ENCODE measurements around the gene ARHGEF39.

Gene ARHGEF39

GRCh38 chr9:35653611-35654010 is 11.4 kb downstream of the ARHGEF39 start:
- no peak for TF ChIP-seq RARB (CRISPR knock-in tag; IDR thresholded peaks at IDR 0.05)
- TF ChIP-seq ARNTL (CRISPR knock-in tag; IDR thresholded peaks at IDR 0.05; ENCODE audit: borderline replicate concordance, low read depth): no peak
- no peak for TF ChIP-seq CSRNP3 (CRISPR knock-in tag; IDR thresholded peaks at IDR 0.05)
- TF ChIP-seq SNAI2 (CRISPR knock-in tag; IDR thresholded peaks at IDR 0.05): no peak
- no peak for TF ChIP-seq PATZ1 (CRISPR knock-in tag; IDR thresholded peaks at IDR 0.05; ENCODE audit: borderline replicate concordance)
- no peak for TF ChIP-seq ZFP30 (CRISPR knock-in tag; IDR thresholded peaks at IDR 0.05)
- no peak for TF ChIP-seq ZFP3 (CRISPR knock-in tag; IDR thresholded peaks at IDR 0.05)
- no peak for TF ChIP-seq CREB5 (CRISPR knock-in tag; IDR thresholded peaks at IDR 0.05; ENCODE audit: low read depth)
- TF ChIP-seq ESRRG (CRISPR knock-in tag; IDR thresholded peaks at IDR 0.05): no peak
- no peak for TF ChIP-seq BACH2 (CRISPR knock-in tag; IDR thresholded peaks at IDR 0.05; ENCODE audit: borderline replicate concordance)
- no peak for TF ChIP-seq GLIS3 (CRISPR knock-in tag; IDR thresholded peaks at IDR 0.05)
- no peak for TF ChIP-seq ZC3H10 (CRISPR knock-in tag; IDR thresholded peaks at IDR 0.05)
- no peak for TF ChIP-seq ZNF70 (CRISPR knock-in tag; IDR thresholded peaks at IDR 0.05)
- TF ChIP-seq ISL1 (CRISPR knock-in tag; IDR thresholded peaks at IDR 0.05): no peak
- TF ChIP-seq TOX (CRISPR knock-in tag; IDR thresholded peaks at IDR 0.05; ENCODE audit: borderline replicate concordance): no peak
- no peak for TF ChIP-seq ZNF8 (CRISPR knock-in tag; IDR thresholded peaks at IDR 0.05)

DNA sequence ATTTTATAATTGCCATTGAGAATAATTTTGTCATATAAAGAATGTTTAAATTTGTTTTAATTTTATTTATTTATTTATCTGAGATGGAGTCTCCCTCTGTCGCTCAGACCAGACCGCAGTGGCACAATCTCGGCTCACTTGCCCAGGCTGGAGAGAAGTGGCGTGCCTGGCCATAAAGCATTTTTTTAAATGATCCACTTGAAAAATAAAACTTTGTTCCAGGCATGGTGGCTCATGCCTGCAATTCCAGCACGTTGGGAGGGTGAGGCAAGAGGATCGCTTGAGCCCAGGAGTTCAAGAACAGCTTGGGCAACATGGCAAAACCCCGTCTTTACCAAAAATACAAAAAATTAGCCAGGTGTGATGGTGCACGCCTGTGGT is 12.2 kb downstream of the ARHGEF39 start:
- no peak for TF ChIP-seq PPARA (CRISPR knock-in tag; IDR thresholded peaks at IDR 0.05; ENCODE audit: borderline replicate concordance)
- no peak for TF ChIP-seq ESRRG (CRISPR knock-in tag; IDR thresholded peaks at IDR 0.05)
- TF ChIP-seq PATZ1 (CRISPR knock-in tag; IDR thresholded peaks at IDR 0.05; ENCODE audit: borderline replicate concordance): no peak
- no peak for TF ChIP-seq ZNF565 (CRISPR knock-in tag; conservative IDR thresholded peaks at IDR 0.05; ENCODE audit: low read depth)
- TF ChIP-seq RARB (CRISPR knock-in tag; IDR thresholded peaks at IDR 0.05): no peak
- TF ChIP-seq ARNTL (CRISPR knock-in tag; IDR thresholded peaks at IDR 0.05; ENCODE audit: borderline replicate concordance, low read depth): no peak
- TF ChIP-seq TCF4 (CRISPR knock-in tag; IDR thresholded peaks at IDR 0.05; ENCODE audit: borderline replicate concordance): no peak
- no peak for TF ChIP-seq ZFP3 (CRISPR knock-in tag; IDR thresholded peaks at IDR 0.05)
- no peak for TF ChIP-seq OSR1 (CRISPR knock-in tag; IDR thresholded peaks at IDR 0.05)
- TF ChIP-seq, protein P1, sequence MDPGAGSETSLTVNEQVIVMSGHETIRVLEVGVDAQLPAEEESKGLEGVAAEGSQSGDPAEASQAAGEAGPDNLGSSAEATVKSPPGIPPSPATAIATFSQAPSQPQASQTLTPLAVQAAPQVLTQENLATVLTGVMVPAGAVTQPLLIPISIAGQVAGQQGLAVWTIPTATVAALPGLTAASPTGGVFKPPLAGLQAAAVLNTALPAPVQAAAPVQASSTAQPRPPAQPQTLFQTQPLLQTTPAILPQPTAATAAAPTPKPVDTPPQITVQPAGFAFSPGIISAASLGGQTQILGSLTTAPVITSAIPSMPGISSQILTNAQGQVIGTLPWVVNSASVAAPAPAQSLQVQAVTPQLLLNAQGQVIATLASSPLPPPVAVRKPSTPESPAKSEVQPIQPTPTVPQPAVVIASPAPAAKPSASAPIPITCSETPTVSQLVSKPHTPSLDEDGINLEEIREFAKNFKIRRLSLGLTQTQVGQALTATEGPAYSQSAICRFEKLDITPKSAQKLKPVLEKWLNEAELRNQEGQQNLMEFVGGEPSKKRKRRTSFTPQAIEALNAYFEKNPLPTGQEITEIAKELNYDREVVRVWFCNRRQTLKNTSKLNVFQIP (CRISPR knock-in tag; IDR thresholded peaks at IDR 0.05; ENCODE audit: borderline replicate concordance, low read depth): no peak
- no peak for TF ChIP-seq BACH2 (CRISPR knock-in tag; IDR thresholded peaks at IDR 0.05; ENCODE audit: borderline replicate concordance)
- TF ChIP-seq CREB5 (CRISPR knock-in tag; IDR thresholded peaks at IDR 0.05; ENCODE audit: low read depth): no peak
- TF ChIP-seq, protein P2, sequence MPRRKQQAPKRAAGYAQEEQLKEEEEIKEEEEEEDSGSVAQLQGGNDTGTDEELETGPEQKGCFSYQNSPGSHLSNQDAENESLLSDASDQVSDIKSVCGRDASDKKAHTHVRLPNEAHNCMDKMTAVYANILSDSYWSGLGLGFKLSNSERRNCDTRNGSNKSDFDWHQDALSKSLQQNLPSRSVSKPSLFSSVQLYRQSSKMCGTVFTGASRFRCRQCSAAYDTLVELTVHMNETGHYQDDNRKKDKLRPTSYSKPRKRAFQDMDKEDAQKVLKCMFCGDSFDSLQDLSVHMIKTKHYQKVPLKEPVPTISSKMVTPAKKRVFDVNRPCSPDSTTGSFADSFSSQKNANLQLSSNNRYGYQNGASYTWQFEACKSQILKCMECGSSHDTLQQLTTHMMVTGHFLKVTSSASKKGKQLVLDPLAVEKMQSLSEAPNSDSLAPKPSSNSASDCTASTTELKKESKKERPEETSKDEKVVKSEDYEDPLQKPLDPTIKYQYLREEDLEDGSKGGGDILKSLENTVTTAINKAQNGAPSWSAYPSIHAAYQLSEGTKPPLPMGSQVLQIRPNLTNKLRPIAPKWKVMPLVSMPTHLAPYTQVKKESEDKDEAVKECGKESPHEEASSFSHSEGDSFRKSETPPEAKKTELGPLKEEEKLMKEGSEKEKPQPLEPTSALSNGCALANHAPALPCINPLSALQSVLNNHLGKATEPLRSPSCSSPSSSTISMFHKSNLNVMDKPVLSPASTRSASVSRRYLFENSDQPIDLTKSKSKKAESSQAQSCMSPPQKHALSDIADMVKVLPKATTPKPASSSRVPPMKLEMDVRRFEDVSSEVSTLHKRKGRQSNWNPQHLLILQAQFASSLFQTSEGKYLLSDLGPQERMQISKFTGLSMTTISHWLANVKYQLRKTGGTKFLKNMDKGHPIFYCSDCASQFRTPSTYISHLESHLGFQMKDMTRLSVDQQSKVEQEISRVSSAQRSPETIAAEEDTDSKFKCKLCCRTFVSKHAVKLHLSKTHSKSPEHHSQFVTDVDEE (CRISPR knock-in tag; IDR thresholded peaks at IDR 0.05): no peak
- TF ChIP-seq GLIS3 (CRISPR knock-in tag; IDR thresholded peaks at IDR 0.05): no peak
- ATAC-seq: no peak

More at GRCh38 chr9:35653611-35654010, 11.4 kb downstream of the ARHGEF39 start:
- no peak for ATAC-seq
